NCI-H82 treated with DMSO at 0.1 percent for 48 hours (cell line): ENCODE measurements around the gene C18orf54.
"Not testable (repeated sequence)": the region's sequence is repeated elsewhere in the genome, so short reads cannot be mapped to it uniquely, and the experiment has no call there.

ENCODE experiments used
- DNase-seq: peaks from one replicate; lab custom pipeline; 2025; ENCODE audit not compliant: unreplicated experiment; lab: John Stamatoyannopoulos, UW

The C18orf54 gene

DNA sequence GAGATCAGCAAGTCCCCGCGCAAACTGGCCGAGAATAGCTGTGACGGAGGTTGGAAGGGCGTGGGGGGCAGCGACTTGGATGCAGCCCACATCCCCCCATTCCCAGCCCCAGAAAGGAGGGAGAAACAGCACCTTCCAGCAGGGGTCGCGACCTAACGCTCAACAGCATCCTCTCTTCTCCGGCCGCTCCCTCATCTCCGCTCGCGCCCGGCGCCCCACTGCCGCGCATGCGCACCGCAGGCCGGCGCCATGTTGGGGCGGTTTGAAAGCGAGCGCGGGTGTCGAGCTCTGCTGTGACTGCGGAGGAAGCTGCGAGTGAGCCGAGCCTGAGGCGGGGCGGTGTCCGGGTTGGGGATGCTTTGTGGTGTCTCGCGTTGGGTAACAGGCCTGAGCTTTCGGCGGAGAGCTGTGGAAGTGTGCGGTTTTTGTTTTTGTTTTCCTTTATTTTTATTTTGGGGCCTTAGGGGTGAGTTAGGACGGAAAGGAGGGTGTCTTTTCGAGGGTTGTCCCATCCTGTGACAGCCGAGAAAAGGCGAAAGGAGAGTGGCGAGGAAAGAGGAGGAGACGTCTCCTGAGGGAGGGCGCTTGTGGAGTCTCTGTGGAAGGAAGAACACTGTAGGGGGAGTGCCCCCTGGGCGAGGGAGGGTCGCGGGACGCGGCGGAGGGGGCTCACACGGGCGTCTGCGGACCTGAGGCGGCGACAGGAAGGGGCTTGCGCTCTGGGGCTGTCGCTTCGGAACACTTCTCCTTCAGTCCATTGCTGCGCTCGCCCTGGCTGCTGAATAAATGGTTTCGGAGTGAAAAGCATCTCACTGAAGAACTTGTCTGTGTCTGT lies at the start of gene C18orf54, which contains the start of gene STARD6:
TSS of gene C18orf54 (plus strand) at position 247 of the 835 bp plus-strand sequence. CDS start 2,667 bp downstream, outside the sequence.
TSS of gene STARD6 (minus strand) at position 199 of the 835 bp plus-strand sequence. CDS start 3,285 bp downstream, outside the sequence.
- peak; percentile 74 for DNase-seq

DNA sequence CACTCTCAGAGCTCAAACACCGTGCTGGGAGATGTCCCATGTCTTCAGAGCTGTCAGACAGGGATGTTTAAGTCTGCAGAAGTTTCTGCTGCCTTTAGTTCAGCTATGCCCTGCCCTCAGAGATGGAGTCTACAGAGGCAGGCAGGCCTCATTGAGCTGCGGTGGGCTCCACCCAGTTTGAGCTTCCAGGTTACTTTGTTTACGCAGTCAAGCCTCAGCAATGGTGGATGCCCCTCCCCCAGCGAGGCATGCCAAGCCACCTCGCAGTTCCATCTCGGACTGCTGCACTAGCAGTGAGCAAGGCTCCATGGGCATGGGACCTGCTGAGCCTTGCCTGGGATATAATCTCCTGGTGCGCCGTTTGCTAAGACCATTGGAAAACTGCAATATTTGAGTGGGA lies 48.1 kb upstream of the C18orf54 start:
- not testable (repeated sequence) for DNase-seq

DNA sequence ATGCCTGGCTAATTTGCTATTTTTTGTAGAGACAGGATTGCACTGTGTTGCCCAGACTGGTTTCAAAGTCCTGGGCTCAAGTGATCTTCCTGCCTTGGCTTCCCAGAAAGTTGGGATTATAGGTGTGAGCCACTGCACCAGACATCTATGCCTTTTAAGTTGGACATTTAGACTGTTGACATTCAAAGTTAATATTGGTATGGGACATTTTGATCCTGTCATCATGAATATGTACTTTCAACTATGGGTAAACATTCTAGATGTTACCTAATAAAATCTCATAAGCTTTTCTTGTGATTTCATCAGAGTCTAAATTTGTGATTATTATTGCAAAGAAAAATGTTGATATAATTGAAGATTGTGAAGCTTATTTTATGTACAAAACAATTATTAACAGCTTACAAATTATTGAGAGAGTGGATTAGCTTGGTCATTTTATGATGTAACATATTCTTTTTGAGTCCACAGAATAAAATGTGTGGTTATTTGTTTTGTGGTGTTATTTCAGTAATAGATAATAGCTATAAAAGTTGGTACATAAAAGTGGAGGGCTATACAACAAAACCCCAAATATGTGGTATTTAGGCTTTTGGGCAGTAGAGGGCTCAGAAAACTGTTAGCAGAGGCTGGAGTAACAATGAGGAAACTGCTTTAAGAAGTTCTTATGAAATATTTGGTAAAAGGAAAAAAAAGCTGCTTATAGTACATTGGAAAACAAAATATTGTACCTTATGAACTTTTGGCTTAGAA lies 41.5 kb upstream of the C18orf54 start:
- DNase-seq: no peak

- DNase-seq: no peak
Measured at GRCh38 chr18:54323561-54323960, 34.1 kb upstream of the C18orf54 start.

GRCh38 chr18:54323970-54324369 lies 33.7 kb upstream of the C18orf54 start:
- no peak for DNase-seq

- DNase-seq: no peak
Measured at GRCh38 chr18:54327818-54328217, 29.9 kb upstream of the C18orf54 start.

DNA sequence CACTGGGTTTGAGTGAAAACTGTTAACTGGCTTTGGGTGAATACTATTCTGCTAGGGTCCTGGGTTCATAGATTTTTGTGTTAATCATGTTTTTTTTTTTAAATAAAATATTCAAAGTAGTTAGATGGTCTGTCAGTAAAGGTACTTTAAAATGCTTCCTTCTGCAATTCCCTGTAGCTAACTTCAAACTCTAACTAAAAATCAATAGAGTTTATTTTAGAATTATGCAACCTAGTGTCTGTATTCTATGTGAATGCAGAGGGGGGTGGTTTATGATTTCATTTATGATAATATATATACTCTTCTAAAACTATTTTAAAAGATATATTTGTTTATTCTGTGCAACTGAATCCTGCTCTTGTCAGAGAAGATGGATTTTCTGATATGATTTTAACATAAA lies 27.9 kb upstream of the C18orf54 start:
- no peak for DNase-seq

GRCh38 chr18:54330768-54331548 lies 26.7 kb upstream of the C18orf54 start:
- DNase-seq: no peak

GRCh38 chr18:54335638-54336173 lies 22.0 kb upstream of the C18orf54 start:
- no peak for DNase-seq

DNA sequence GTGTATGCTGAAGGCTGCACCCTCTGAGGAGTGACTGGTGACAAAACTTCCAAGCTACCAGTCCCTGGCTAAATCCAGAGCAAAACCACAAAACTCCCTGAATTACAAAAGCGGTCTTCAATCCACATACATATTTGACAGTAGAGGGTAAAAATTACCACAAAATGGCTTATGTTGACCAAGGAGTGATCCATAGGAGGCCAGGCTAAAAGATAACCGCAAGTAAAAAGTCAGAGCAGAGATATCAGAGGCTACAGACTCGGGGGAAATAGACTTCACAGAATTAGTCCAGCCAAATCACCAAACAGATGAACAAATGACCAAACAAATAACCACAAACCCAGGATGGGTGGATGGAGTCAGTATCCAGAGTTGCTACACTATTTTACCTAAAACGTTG lies 19.5 kb upstream of the C18orf54 start:
- DNase-seq: no peak

- DNase-seq: no peak
Measured at GRCh38 chr18:54351186-54351585, 6.5 kb upstream of the C18orf54 start.

DNA sequence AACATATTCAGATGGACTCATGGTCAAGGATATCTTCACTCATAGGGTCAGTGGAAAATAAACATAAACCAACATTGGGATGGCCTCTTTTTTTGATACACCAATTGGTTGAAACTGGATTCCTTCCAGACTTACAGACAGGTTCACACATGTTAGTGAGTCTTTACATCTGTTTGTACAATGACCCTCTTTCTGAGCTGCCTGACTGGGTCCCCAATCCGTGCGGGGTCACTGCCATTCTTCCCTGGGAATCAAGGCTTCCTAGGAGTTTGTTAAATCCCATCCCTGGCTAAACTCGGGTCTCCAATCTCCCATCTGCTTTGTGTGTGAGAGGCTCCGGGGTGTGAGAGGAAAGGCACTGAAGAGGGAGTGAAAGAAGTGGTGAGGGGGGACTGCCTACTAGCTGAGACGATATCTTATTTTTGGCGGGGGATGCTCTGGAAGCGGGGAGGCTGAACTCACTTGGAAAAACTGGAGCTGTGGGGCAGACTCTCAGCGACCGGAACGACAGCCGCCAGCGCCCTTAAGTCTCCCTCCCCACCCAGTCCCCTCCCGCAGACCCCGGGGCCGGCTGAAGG lies 535 bp upstream of the C18orf54 start:
- peak; percentile 50 for DNase-seq

GRCh38 chr18:54358495-54359040 lies 862 bp downstream of the C18orf54 start:
- DNase-seq: no peak

DNA sequence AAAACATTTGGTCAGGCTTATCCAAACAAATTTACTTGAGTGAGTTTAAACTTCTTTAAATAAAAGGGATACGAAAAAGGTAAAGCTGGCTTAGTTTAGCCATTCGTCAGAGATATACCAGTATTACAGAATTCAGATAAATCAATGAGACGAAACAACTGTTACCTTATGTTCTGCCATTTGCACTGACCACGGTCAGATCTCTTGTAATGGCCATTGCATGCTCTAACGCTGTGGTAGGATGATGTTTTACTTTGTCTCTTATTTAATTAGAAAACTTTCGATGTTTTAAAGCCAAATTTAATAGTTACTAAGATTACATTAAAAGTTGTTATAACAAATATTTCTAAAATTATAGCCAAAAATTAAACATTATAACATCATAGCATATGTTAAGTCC lies 1.5 kb downstream of the C18orf54 start:
- no peak for DNase-seq

DNA sequence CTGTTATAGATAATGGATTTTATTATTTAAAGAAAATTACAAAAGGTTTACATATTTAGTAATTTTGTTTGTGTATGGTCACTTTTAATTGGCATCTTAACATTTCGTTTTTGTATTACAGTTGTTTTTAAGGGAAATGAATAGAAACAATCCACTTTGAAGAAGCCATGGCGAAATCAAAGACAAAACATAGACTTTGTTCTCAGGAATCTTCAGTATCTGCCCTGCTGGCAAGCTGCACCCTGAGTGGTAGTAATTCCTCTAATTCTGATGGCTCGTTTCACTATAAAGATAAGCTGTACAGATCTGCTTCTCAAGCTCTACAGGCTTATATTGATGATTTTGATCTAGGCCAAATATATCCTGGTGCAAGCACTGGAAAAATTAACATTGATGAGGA lies 2.7 kb downstream of the C18orf54 start:
- no peak for DNase-seq

DNA sequence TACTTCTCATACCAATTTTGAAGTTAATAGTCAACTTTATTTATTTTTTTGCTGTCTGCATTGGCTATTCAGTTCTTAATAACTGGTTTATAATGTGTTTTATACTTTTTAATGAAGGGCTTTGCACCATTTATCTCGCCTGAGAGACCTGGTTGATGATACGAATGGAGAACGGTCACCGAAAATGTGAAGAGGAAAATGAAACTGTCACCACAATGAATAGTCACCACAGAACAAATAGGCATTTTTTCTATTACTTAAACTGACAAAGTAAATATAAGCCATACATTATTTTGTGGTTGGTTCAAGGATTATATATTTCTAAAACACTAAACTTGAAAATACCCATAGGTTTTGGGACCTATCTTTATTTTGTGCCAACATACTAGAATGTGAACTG lies 20.4 kb downstream of the C18orf54 start:
- no peak for DNase-seq

- no peak for DNase-seq
Measured at GRCh38 chr18:54381640-54382039, 23.9 kb downstream of the C18orf54 start.

GRCh38 chr18:54382076-54382475 lies 24.4 kb downstream of the C18orf54 start:
- no peak for DNase-seq

- no peak for DNase-seq
Measured at GRCh38 chr18:54382733-54383252, 25.1 kb downstream of the C18orf54 start.

- DNase-seq: no peak
Measured at GRCh38 chr18:54386043-54386442, 28.3 kb downstream of the C18orf54 start.
